SK-N-SH (cell line): ENCODE measurements around the gene IL32.

Source experiments
- CTCF ChIP-seq: fragments of 200-600 bp; sonication (generic); IDR thresholded peaks from 2 replicates; pipeline ENCODE4 v1.6.1; 2017; ENCODE audit warnings: antibody characterized with exemption, mild to moderate bottlenecking, moderate library complexity
- RAD21 ChIP-seq: IDR thresholded peaks from 2 replicates; pipeline ENCODE4 v1.6.1; 2012; ENCODE audit warnings: mild to moderate bottlenecking, low read length
- TEAD4 ChIP-seq: IDR thresholded peaks from 2 replicates; pipeline ENCODE4 v1.4.0; 2012; ENCODE audit warnings: mild to moderate bottlenecking, borderline replicate concordance; ENCODE audit not compliant: insufficient read depth
- USF2 ChIP-seq: fragments of 150-350 bp; IDR thresholded peaks from 2 replicates; pipeline ENCODE4 v1.6.1; 2017; ENCODE audit warnings: antibody characterized with exemption, low read length, low read depth, borderline replicate concordance

- TF ChIP-seq TEAD4 (no peak), CTCF (no peak), USF2 (no peak), RAD21 (no peak)
Observed at GRCh38 chr16:3101841-3102470, 36.5 kb downstream of the IL32 start.
